Measurements from ENCODE around the gene ACSS3.

Gene ACSS3

GRCh38 chr12:81070846-81071245, 7.0 kb upstream of the ACSS3 start:
- TF ChIP-seq POLR2AphosphoS5 (IDR thresholded peaks at IDR 0.05; ENCODE audit: low read depth, low read length) (no peak), SIN3A (IDR thresholded peaks at IDR 0.05; ENCODE audit: borderline replicate concordance, insufficient read depth, low read length) (no peak), REST (IDR thresholded peaks at IDR 0.05; ENCODE audit: insufficient read depth in 1 of 2, low read depth in 2 of 2, low read length in 2 of 2) (no peak), FOXP2 (optimal IDR thresholded peaks at IDR 0.05; ENCODE audit: borderline replicate concordance, extremely low read depth, extremely low read length, insufficient read depth) (no peak), TAF1 (IDR thresholded peaks at IDR 0.05; ENCODE audit: borderline replicate concordance, insufficient read depth, low read length) (no peak)

GRCh38 chr12:81075539-81075938, 2.3 kb upstream of the ACSS3 start:
- TF ChIP-seq FOXP2 (optimal IDR thresholded peaks at IDR 0.05; ENCODE audit: borderline replicate concordance, extremely low read depth, extremely low read length, insufficient read depth) (no peak), SIN3A (IDR thresholded peaks at IDR 0.05; ENCODE audit: borderline replicate concordance, insufficient read depth, low read length) (no peak), TAF1 (IDR thresholded peaks at IDR 0.05; ENCODE audit: borderline replicate concordance, insufficient read depth, low read length) (no peak), REST (IDR thresholded peaks at IDR 0.05; ENCODE audit: insufficient read depth in 1 of 2, low read depth in 2 of 2, low read length in 2 of 2) (no peak), POLR2AphosphoS5 (IDR thresholded peaks at IDR 0.05; ENCODE audit: low read depth, low read length) (no peak)

- TF ChIP-seq REST (IDR thresholded peaks at IDR 0.05; ENCODE audit: insufficient read depth in 1 of 2, low read depth in 2 of 2, low read length in 2 of 2) (no peak), FOXP2 (optimal IDR thresholded peaks at IDR 0.05; ENCODE audit: borderline replicate concordance, extremely low read depth, extremely low read length, insufficient read depth) (no peak), TAF1 (IDR thresholded peaks at IDR 0.05; ENCODE audit: borderline replicate concordance, insufficient read depth, low read length) (no peak), POLR2AphosphoS5 (IDR thresholded peaks at IDR 0.05; ENCODE audit: low read depth, low read length) (no peak), SIN3A (IDR thresholded peaks at IDR 0.05; ENCODE audit: borderline replicate concordance, insufficient read depth, low read length) (no peak)
Measured at GRCh38 chr12:81077329-81077685, 572 bp upstream of the ACSS3 start.

- TF ChIP-seq POLR2AphosphoS5 (IDR thresholded peaks at IDR 0.05; ENCODE audit: low read depth, low read length), result no peak
- no peak for TF ChIP-seq TAF1 (IDR thresholded peaks at IDR 0.05; ENCODE audit: borderline replicate concordance, insufficient read depth, low read length)
Measured at GRCh38 chr12:81078469-81079196, 754 bp downstream of the ACSS3 start.

GRCh38 chr12:81079280-81080076, 1.6 kb downstream of the ACSS3 start:
- TF ChIP-seq SIN3A (IDR thresholded peaks at IDR 0.05; ENCODE audit: borderline replicate concordance, insufficient read depth, low read length) (no peak), FOXP2 (optimal IDR thresholded peaks at IDR 0.05; ENCODE audit: borderline replicate concordance, extremely low read depth, extremely low read length, insufficient read depth) (no peak), POLR2AphosphoS5 (IDR thresholded peaks at IDR 0.05; ENCODE audit: low read depth, low read length) (no peak), REST (IDR thresholded peaks at IDR 0.05; ENCODE audit: insufficient read depth in 1 of 2, low read depth in 2 of 2, low read length in 2 of 2) (no peak), TAF1 (IDR thresholded peaks at IDR 0.05; ENCODE audit: borderline replicate concordance, insufficient read depth, low read length) (no peak)

Measured in PFSK-1 (cell line).